Smooth muscle cell (in vitro differentiated cells): ENCODE results near the gene FAM120B. TPM values are rescaled to one million over a fixed set of nuclear protein-coding genes. Genes with fewer than 3 reads are reported as not detected.
"Not testable (repeated sequence)": the region's sequence is repeated elsewhere in the genome, so short reads cannot be mapped to it uniquely, and the experiment has no call there.

Experiments used
- DNase-seq: peaks from one replicate; lab custom pipeline; 2025; ENCODE audit not compliant: unreplicated experiment; lab: John Stamatoyannopoulos, UW
- H2AFZ ChIP-seq: fragments of 200-600 bp; sonication (generic); 2 replicates; pipeline ENCODE4 v1.6.0; 2016; ENCODE audit warnings: antibody characterized with exemption, low read depth, mild to moderate bottlenecking
- H3F3A ChIP-seq: fragments of 200-600 bp; sonication (generic); 2 replicates; pipeline ENCODE4 v1.6.0; 2017; ENCODE audit warnings: antibody characterized with exemption, low read depth
- H3K27ac ChIP-seq: fragments of 200-600 bp; sonication (generic); 2 replicates; pipeline ENCODE4 v1.5.1; 2016; ENCODE audit warnings: low read depth, mild to moderate bottlenecking
- H3K27me3 ChIP-seq: fragments of 200-600 bp; sonication (generic); 2 replicates; pipeline ENCODE4 v1.6.1; 2016; ENCODE audit warnings: low read depth, mild to moderate bottlenecking
- H3K36me3 ChIP-seq: fragments of 200-600 bp; sonication (generic); 2 replicates; pipeline ENCODE4 v1.5.1; 2016; ENCODE audit warnings: low read depth
- H3K4me1 ChIP-seq: fragments of 200-600 bp; sonication (generic); 2 replicates; pipeline ENCODE4 v1.5.1; 2016; ENCODE audit warnings: low read depth
- H3K4me2 ChIP-seq: fragments of 200-600 bp; sonication (generic); 2 replicates; pipeline ENCODE4 v1.6.0; 2016; ENCODE audit warnings: mild to moderate bottlenecking
- H3K4me3 ChIP-seq: fragments of 200-600 bp; sonication (generic); 2 replicates; pipeline ENCODE4 v1.5.1; 2016; ENCODE audit warnings: mild to moderate bottlenecking
- H3K79me2 ChIP-seq: fragments of 200-600 bp; sonication (generic); 2 replicates; pipeline ENCODE4 v1.6.0; 2016; ENCODE audit warnings: low read depth, mild to moderate bottlenecking
- H3K9ac ChIP-seq: fragments of 200-600 bp; sonication (generic); 2 replicates; pipeline ENCODE4 v1.6.0; 2016; ENCODE audit warnings: low read depth
- H3K9me3 ChIP-seq: fragments of 200-600 bp; sonication (generic); replicated peaks from 2 replicates; pipeline ENCODE4 v1.5.1; 2016; ENCODE audit warnings: low read depth
- H4K20me1 ChIP-seq: fragments of 200-600 bp; sonication (generic); 2 replicates; pipeline ENCODE4 v1.6.0; 2016; ENCODE audit warnings: low read depth
- CTCF ChIP-seq: fragments of 200-600 bp; sonication (generic); IDR thresholded peaks from 2 replicates; pipeline ENCODE4 v1.5.1; 2017; ENCODE audit warnings: borderline replicate concordance, mild to moderate bottlenecking, antibody characterized with exemption; ENCODE audit not compliant: insufficient read depth, poor library complexity, severe bottlenecking
- WGBS: methylation state at CpG from one replicate; pipeline ENCODE4 v1.1.7; 2016; ENCODE audit warnings: low lambda C conversion rate; 5-methylcytosine and 5-hydroxymethylcytosine counted together
- polyA plus RNA-seq: library from polyadenylated mRNA; unstranded; fragments of >200 nt; fragmentation: Nextera tagmentation; extraction: Ambion mirVana; gene quantifications from 2 replicates; pipeline ENCODE4 v1.2.1, GENCODE V29; 2016
- total RNA-seq: library from RNA; depleted of rRNA; stranded (reverse); fragments of >200 nt; gene quantifications from 2 replicates; pipeline ENCODE4 v1.2.3, GENCODE V29; 2014

FAM120B gene
- total and polyA plus RNA-seq, 2 experiments from 2014 or later, result 17.8 to 26.3 TPM

GRCh38 chr6:170316071-170316470 is 9.5 kb downstream of the FAM120B start:
- 49% methylated on average over 4 of the region's 4 CpGs for WGBS
- TF ChIP-seq CTCF, result no peak
- Histone ChIP-seq H3F3A (peaks cover 35% of the 10 kb centered on the region), H3K4me1 (peaks cover 22% of the 10 kb centered on the region), H3K79me2 (peaks cover 36% of the 10 kb centered on the region), H3K36me3 (no peaks in the 10 kb centered on the region), H4K20me1 (peaks cover 99% of the 10 kb centered on the region), H3K27me3 (no peaks in the 10 kb centered on the region), H2AFZ (no peak overlapping the region), H3K27ac (peak overlapping the region; percentile 90), H3K9ac (peak overlapping the region; percentile 64), H3K4me3 (no peak overlapping the region), H3K9me3 (no peaks in the 10 kb centered on the region), H3K4me2 (peak overlapping the region; percentile 46)
- DNase-seq, result no peak

- H3K4me1 ChIP-seq, result peaks cover 22% of the 10 kb centered on the region
- H3K27ac ChIP-seq, result peak overlapping the region; percentile 90
- no peaks in the 10 kb centered on the region for H3K9me3 ChIP-seq
- DNase-seq, result no peak
- no peaks in the 10 kb centered on the region for H3K27me3 ChIP-seq
- 59% methylated on average over 1 of the region's 1 CpG for WGBS
- H4K20me1 ChIP-seq, result peaks cover 99% of the 10 kb centered on the region
- H3K79me2 ChIP-seq, result peaks cover 35% of the 10 kb centered on the region
- H3K4me3 ChIP-seq, result no peak overlapping the region
- H3K4me2 ChIP-seq, result peak overlapping the region; percentile 46
- peaks cover 26% of the 10 kb centered on the region for H3F3A ChIP-seq
- H2AFZ ChIP-seq, result no peak overlapping the region
- peak overlapping the region; percentile 74 for H3K9ac ChIP-seq
- no peaks in the 10 kb centered on the region for H3K36me3 ChIP-seq
- no peak for TF ChIP-seq CTCF
Measured at GRCh38 chr6:170317076-170317475, 10.5 kb downstream of the FAM120B start.

GRCh38 chr6:170317718-170318117 is 11.2 kb downstream of the FAM120B start:
- WGBS, result 27% methylated on average over 5 of the region's 5 CpGs
- no peaks in the 10 kb centered on the region for H3K36me3 ChIP-seq
- H3F3A ChIP-seq, result peaks cover 25% of the 10 kb centered on the region
- H2AFZ ChIP-seq, result no peak overlapping the region
- peak overlapping the region; percentile 90 for H3K27ac ChIP-seq
- H3K9me3 ChIP-seq, result no peaks in the 10 kb centered on the region
- H3K27me3 ChIP-seq, result no peaks in the 10 kb centered on the region
- H3K9ac ChIP-seq, result no peak overlapping the region
- peaks cover 98% of the 10 kb centered on the region for H4K20me1 ChIP-seq
- no peak for DNase-seq
- peaks cover 30% of the 10 kb centered on the region for H3K79me2 ChIP-seq
- H3K4me3 ChIP-seq, result no peak overlapping the region
- H3K4me1 ChIP-seq, result peaks cover 22% of the 10 kb centered on the region
- TF ChIP-seq CTCF, result no peak
- no peak overlapping the region for H3K4me2 ChIP-seq

- DNase-seq, result no peak
- H3K9me3 ChIP-seq, result no peaks in the 10 kb centered on the region
- H3F3A ChIP-seq, result no peaks in the 10 kb centered on the region
- no peak overlapping the region for H2AFZ ChIP-seq
- H3K79me2 ChIP-seq, result peaks cover under 1% of the 10 kb centered on the region
- no peak overlapping the region for H3K27ac ChIP-seq
- no peaks in the 10 kb centered on the region for H3K4me1 ChIP-seq
- 93% methylated on average over 8 of the region's 8 CpGs for WGBS
- no peak overlapping the region for H3K4me3 ChIP-seq
- no peak for TF ChIP-seq CTCF
- H3K4me2 ChIP-seq, result no peak overlapping the region
- peaks cover 8% of the 10 kb centered on the region for H3K36me3 ChIP-seq
- no peak overlapping the region for H3K9ac ChIP-seq
- H4K20me1 ChIP-seq, result peaks cover 40% of the 10 kb centered on the region
- no peaks in the 10 kb centered on the region for H3K27me3 ChIP-seq
Measured at GRCh38 chr6:170329321-170329720, 22.8 kb downstream of the FAM120B start.

DNA sequence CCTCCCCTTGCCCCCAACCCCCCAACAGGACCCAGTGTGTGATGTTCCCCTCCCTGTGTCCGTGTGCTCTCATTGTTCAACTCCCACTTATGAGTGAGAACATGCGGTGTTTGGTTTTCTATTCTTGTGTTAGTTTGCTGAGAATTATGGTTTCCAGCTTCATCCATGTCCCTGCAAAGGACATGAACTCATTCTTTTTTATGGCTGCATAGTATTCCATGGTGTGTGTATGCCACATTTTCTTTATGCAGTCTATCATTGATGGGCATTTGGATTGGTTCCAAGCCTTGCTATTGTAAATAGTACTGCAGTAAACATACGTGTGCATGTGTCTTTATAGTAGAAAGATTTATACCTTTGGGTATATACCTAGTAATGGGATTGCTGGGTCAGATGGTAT is 28.6 kb downstream of the FAM120B start:
- peaks cover 12% of the 10 kb centered on the region for H3K36me3 ChIP-seq
- WGBS, result 96% methylated on average over 3 of the region's 3 CpGs
- not testable (repeated sequence) for H3K4me3 ChIP-seq, H3K27ac ChIP-seq, H3K4me2 ChIP-seq, H3K4me1 ChIP-seq, H3K27me3 ChIP-seq, H3F3A ChIP-seq, H3K9ac ChIP-seq, DNase-seq, H3K9me3 ChIP-seq, H2AFZ ChIP-seq
- peaks cover 33% of the 10 kb centered on the region for H3K79me2 ChIP-seq
- H4K20me1 ChIP-seq, result peaks cover 57% of the 10 kb centered on the region
